ENCODE data around the gene PRKCB. TPM values are rescaled to one million over a fixed set of nuclear protein-coding genes. Genes with fewer than 3 reads are reported as not detected.

Gene PRKCB
- polyA plus RNA-seq, 3 donors = 57.4 to 87.4 (median 75.5) TPM

GRCh38 chr16:23824909-23825308 is 10.9 kb upstream of the PRKCB start:
- Histone ChIP-seq H3K36me3 (replicated peaks in 1 of 2; ENCODE audit: control insufficient read depth in 1 of 2, insufficient read depth in 2 of 2, low read length in 2 of 2) (no peaks in the 10 kb centered on the region), H3K9me3 (replicated peaks in 1 of 2; ENCODE audit: control insufficient read depth in 1 of 2, insufficient read depth in 1 of 2, low read length in 2 of 2) (peaks cover 0 to 5% of the 10 kb centered on the region in 2 donors), H3K79me2 (ENCODE audit: insufficient read depth, low read length) (no peaks in the 10 kb centered on the region), H3K4me1 (ENCODE audit: control insufficient read depth in 1 of 2, insufficient read depth in 2 of 2, low read length in 2 of 2) (peaks cover 34 to 35% of the 10 kb centered on the region in 2 donors), H3K27ac (ENCODE audit: low read depth in 1 of 2, low read length in 2 of 2) (no peak overlapping the region), H3K4me3 (replicated peaks in 1 of 3; ENCODE audit: low read depth in 2 of 3, low read length in 3 of 3) (no peak overlapping the region), H3K4me2 (replicated peaks; ENCODE audit: extremely low read depth, low read length, poor library complexity, severe bottlenecking) (no peak overlapping the region), H3K9ac (ENCODE audit: insufficient read depth, low read length, poor library complexity, severe bottlenecking) (no peak overlapping the region), H4K20me1 (ENCODE audit: insufficient read depth, low read length) (peaks cover 6% of the 10 kb centered on the region), H3K27me3 (ENCODE audit: control insufficient read depth in 2 of 2, insufficient read depth in 2 of 2, low read length in 2 of 2) (no peaks in the 10 kb centered on the region), H2AFZ (ENCODE audit: insufficient read depth, low read depth, low read length, poor library complexity, severe bottlenecking) (no peak overlapping the region)
- H3K27ac Mint-ChIP-seq = peak overlapping the region in 1 of 7 donors; percentile 42
- 42% methylated on average over 2 of the region's 4 CpGs for WGBS (ENCODE audit: insufficient coverage)
- intact Hi-C loops (cut with micrococcal nuclease) = no loop called here
- H3K27me3 Mint-ChIP-seq (ENCODE audit: low read depth in 3 of 3) = peaks cover 0 to 6% (median 2%) of the 10 kb centered on the region in 3 donors
- H3K4me1 Mint-ChIP-seq = peaks cover 34% of the 10 kb centered on the region
- no peak for TF ChIP-seq CTCF (IDR thresholded peaks at IDR 0.05)
- H3K36me3 Mint-ChIP-seq = no peaks in the 10 kb centered on the region
- DNase-seq = no peak
- peaks cover 0 to 8% (median 4%) of the 10 kb centered on the region in 7 donors for H3K9me3 Mint-ChIP-seq
- H3K4me3 Mint-ChIP-seq = no peak overlapping the region

- peak overlapping the region in 2 of 3 experiments; percentile 34 to 67 for H3K4me3 ChIP-seq (replicated peaks in 1 of 3; ENCODE audit: low read depth in 2 of 3, low read length in 3 of 3)
Observed at GRCh38 chr16:23826528-23827045, 9.2 kb upstream of the PRKCB start.

More at GRCh38 chr16:23826528-23827045, 9.2 kb upstream of the PRKCB start:
- intact Hi-C loops (cut with micrococcal nuclease) = no loop called here
- H3K4me1 Mint-ChIP-seq = peaks cover 34% of the 10 kb centered on the region
- no peak for TF ChIP-seq CTCF (IDR thresholded peaks at IDR 0.05)
- H3K4me2 ChIP-seq (replicated peaks; ENCODE audit: extremely low read depth, low read length, poor library complexity, severe bottlenecking) = peak overlapping the region; percentile 75
- H3K27ac ChIP-seq (ENCODE audit: low read depth in 1 of 2, low read length in 2 of 2) = peak overlapping the region in 1 of 2 donors; percentile 81
- H3K27me3 Mint-ChIP-seq (ENCODE audit: low read depth in 3 of 3) = peaks cover 0 to 6% (median 5%) of the 10 kb centered on the region in 3 donors
- no peaks in the 10 kb centered on the region for H3K36me3 Mint-ChIP-seq
- WGBS (ENCODE audit: insufficient coverage) = 0% methylated on average over 1 of the region's 6 CpGs
- H2AFZ ChIP-seq (ENCODE audit: insufficient read depth, low read depth, low read length, poor library complexity, severe bottlenecking) = no peak overlapping the region
- H3K79me2 ChIP-seq (ENCODE audit: insufficient read depth, low read length) = no peaks in the 10 kb centered on the region
- peaks cover 5 to 8% of the 10 kb centered on the region in 2 donors for H3K9me3 ChIP-seq (replicated peaks in 1 of 2; ENCODE audit: control insufficient read depth in 1 of 2, insufficient read depth in 1 of 2, low read length in 2 of 2)
- peak overlapping the region; percentile 57 to 82 for H3K4me3 Mint-ChIP-seq
- DNase-seq = peak; percentile 86 to 94 (median 92)
- no peaks in the 10 kb centered on the region for H3K36me3 ChIP-seq (replicated peaks in 1 of 2; ENCODE audit: control insufficient read depth in 1 of 2, insufficient read depth in 2 of 2, low read length in 2 of 2)
- H4K20me1 ChIP-seq (ENCODE audit: insufficient read depth, low read length) = peaks cover 6% of the 10 kb centered on the region
- H3K9me3 Mint-ChIP-seq = peaks cover 0 to 17% (median 11%) of the 10 kb centered on the region in 7 donors
- H3K9ac ChIP-seq (ENCODE audit: insufficient read depth, low read length, poor library complexity, severe bottlenecking) = no peak overlapping the region
- H3K27me3 ChIP-seq (ENCODE audit: control insufficient read depth in 2 of 2, insufficient read depth in 2 of 2, low read length in 2 of 2) = no peaks in the 10 kb centered on the region
- H3K27ac Mint-ChIP-seq = peak overlapping the region; percentile 89 to 96 (median 94)
- peaks cover 34 to 35% of the 10 kb centered on the region in 2 donors for H3K4me1 ChIP-seq (ENCODE audit: control insufficient read depth in 1 of 2, insufficient read depth in 2 of 2, low read length in 2 of 2)

Measured in CD14-positive monocyte (primary cell).